Activated CD4-positive, CD25-positive, alpha-beta regulatory T cell treated with anti-CD3 and anti-CD28 coated beads, Interleukin-2, amount 50 U/mL, for 16 hours (primary cell): Measurements from ENCODE around the gene GPR137C.
"Not testable (repeated sequence)": the region's sequence is repeated elsewhere in the genome, so short reads cannot be mapped to it uniquely, and the experiment has no call there.

Source experiments
- DNase-seq: peaks from one replicate; pipeline ENCODE4 v3.0.0-alpha.2; 2020; ENCODE audit warnings: low read depth, low spot score

Gene GPR137C

GRCh38 chr14:52563120-52563519, 10.5 kb downstream of the GPR137C start:
- DNase-seq, result no peak

- DNase-seq, result not testable (repeated sequence)
These were observed 15.8 kb downstream of the GPR137C start for GRCh38 chr14:52568454-52568853.

- DNase-seq, result no peak
These were observed 23.2 kb downstream of the GPR137C start for GRCh38 chr14:52575858-52576257.

- no peak for DNase-seq
These were observed 30.9 kb downstream of the GPR137C start for GRCh38 chr14:52583544-52583943.

GRCh38 chr14:52589646-52590045, 37.0 kb downstream of the GPR137C start:
- DNase-seq, result no peak

- no peak for DNase-seq
These were observed 37.7 kb downstream of the GPR137C start for GRCh38 chr14:52590318-52590717.

- no peak for DNase-seq
These were observed 43.7 kb downstream of the GPR137C start for GRCh38 chr14:52596320-52596719.

GRCh38 chr14:52596861-52597260, 44.2 kb downstream of the GPR137C start:
- no peak for DNase-seq

- no peak for DNase-seq
These were observed 45.9 kb downstream of the GPR137C start for GRCh38 chr14:52598568-52598967.

- DNase-seq, result no peak
These were observed 47.3 kb downstream of the GPR137C start for GRCh38 chr14:52599974-52600373.

- no peak for DNase-seq
These were observed 49.5 kb downstream of the GPR137C start for GRCh38 chr14:52602131-52602530.

- DNase-seq, result no peak
These were observed 54.4 kb downstream of the GPR137C start for GRCh38 chr14:52607061-52607460.

GRCh38 chr14:52609445-52610044, 56.9 kb downstream of the GPR137C start:
- no peak for DNase-seq

GRCh38 chr14:52610187-52610586, 57.6 kb downstream of the GPR137C start:
- no peak for DNase-seq

GRCh38 chr14:52618602-52619001, 66.0 kb downstream of the GPR137C start:
- DNase-seq, result no peak

- DNase-seq, result no peak
These were observed 67.1 kb downstream of the GPR137C start for GRCh38 chr14:52619687-52620086.

- no peak for DNase-seq
These were observed 87.5 kb downstream of the GPR137C start for GRCh38 chr14:52640137-52640536.

- DNase-seq, result no peak
These were observed 89.1 kb downstream of the GPR137C start for GRCh38 chr14:52641745-52642144.

- no peak for DNase-seq
These were observed 96.9 kb downstream of the GPR137C start for GRCh38 chr14:52649511-52649910.

GRCh38 chr14:52650774-52651173, 98.1 kb downstream of the GPR137C start:
- DNase-seq, result no peak

- DNase-seq, result no peak
These were observed 104.3 kb downstream of the GPR137C start for GRCh38 chr14:52656905-52657304.

- DNase-seq, result no peak
These were observed 107.7 kb downstream of the GPR137C start for GRCh38 chr14:52660325-52660724.

GRCh38 chr14:52660832-52661231, 108.2 kb downstream of the GPR137C start:
- no peak for DNase-seq

- DNase-seq, result no peak
These were observed 108.7 kb downstream of the GPR137C start for GRCh38 chr14:52661314-52661713.
